Esophagus muscularis mucosa (tissue), 4 donors: ENCODE results near the gene DMAP1. TPM values are rescaled to one million over a fixed set of nuclear protein-coding genes. Genes with fewer than 3 reads are reported as not detected.

ENCODE experiments used
- DNase-seq: peaks from one replicate; pipeline ENCODE4 v3.0.0-alpha.2; 2017; ENCODE audit errors: extremely low spot score
- H3K27ac ChIP-seq, 4 donors: fragments of 200-600 bp; sonication (generic); replicated peaks in 1 of 4; 1 replicate in 3 of 4; 2 replicates in 1 of 4; pipeline ENCODE4 v1.5.1; 2016 to 2019; ENCODE audit warnings: mild to moderate bottlenecking in 1 of 4
- H3K27me3 ChIP-seq, 4 donors: fragments of 200-600 bp; sonication (generic); one replicate each; pipeline versions ENCODE4 v1.5.1 to v1.6.0; 2016 to 2019
- H3K36me3 ChIP-seq, 4 donors: fragments of 200-600 bp; sonication (generic); one replicate each; pipeline ENCODE4 v1.5.1; 2016 to 2019
- H3K4me1 ChIP-seq, 4 donors: fragments of 200-600 bp; sonication (generic); one replicate each; pipeline ENCODE4 v1.5.1; 2016 to 2019
- H3K4me3 ChIP-seq, 4 donors: fragments of 200-600 bp; sonication (generic); 1 replicate in 2 of 4; 2 replicates in 2 of 4; pipeline ENCODE4 v1.5.1; 2016 to 2019; ENCODE audit warnings: mild to moderate bottlenecking in 4 of 4, moderate library complexity in 1 of 4
- H3K9me3 ChIP-seq, 4 donors: fragments of 200-600 bp; sonication (generic); 1 replicate in 3 of 4; 2 replicates in 1 of 4; pipeline ENCODE4 v1.5.1; 2016 to 2019
- EP300 ChIP-seq: sonication (generic); formaldehyde crosslinking; IDR thresholded peaks from one replicate; pipeline ENCODE4 v1.6.1; 2017; ENCODE audit warnings: antibody characterized with exemption
- POLR2A ChIP-seq: fragments of 450-650 bp; IDR thresholded peaks from one replicate; pipeline ENCODE4 v1.6.1; 2017; ENCODE audit warnings: antibody characterized with exemption, moderate library complexity, mild to moderate bottlenecking, low read depth
- POLR2AphosphoS5 ChIP-seq, 2 donors: sonication (generic); formaldehyde crosslinking; IDR thresholded peaks; one replicate each; pipeline ENCODE4 v1.6.1; 2017; ENCODE audit warnings: antibody characterized with exemption in 2 of 2
- WGBS: methylation state at CpG from one replicate; pipeline ENCODE4 v1.1.5; 2018; 5-methylcytosine and 5-hydroxymethylcytosine counted together
- intact Hi-C: fragments of 100-400 bp; cut with DNase I; formaldehyde crosslinking; loops from one replicate; pipeline ENCODE4 v1.15.1; 2023
- total RNA-seq, 4 donors: library from RNA; depleted of rRNA; stranded (reverse); fragments of >200 nt; gene quantifications; one replicate each; pipeline versions ENCODE4 v1.1.0 to v1.2.1, GENCODE V29; 2016
- TF ChIP-seq, protein P1 (sequence below), 3 experiments: fragments of 200-600 bp in 2 of 3; fragments of 450-650 bp in 1 of 3; sonication (generic) in 2 of 3; IDR thresholded peaks; one replicate each; pipeline ENCODE4 v1.5.1; 2017 to 2019; ENCODE audit warnings: antibody characterized with exemption in 3 of 3, mild to moderate bottlenecking in 2 of 3, moderate library complexity in 1 of 3

DMAP1 gene
- total RNA-seq, 4 donors from 2014 or later: 24.0 to 34.6 (median 30.4) TPM

DNA sequence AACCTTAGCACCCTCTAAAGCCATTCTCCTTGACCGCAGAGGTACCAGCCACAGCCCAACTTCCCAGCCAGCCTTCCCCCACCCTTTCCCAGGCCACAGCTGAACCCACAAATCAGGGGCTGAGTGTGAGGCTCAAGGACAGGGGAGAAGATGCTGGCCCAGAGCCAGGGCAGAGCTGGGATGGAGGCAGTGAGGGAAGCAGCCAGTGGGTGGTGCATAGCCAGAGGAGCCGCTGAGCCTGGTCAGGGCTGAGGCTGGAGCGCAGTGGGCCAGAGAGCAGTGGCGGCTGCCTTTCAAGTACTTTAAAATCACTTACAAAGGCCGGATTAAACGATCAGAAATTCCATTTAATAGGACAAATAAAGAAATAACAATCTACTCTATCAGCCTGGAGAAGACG lies 36.3 kb downstream of the DMAP1 start:
- Histone ChIP-seq H3K27me3 (no peaks in the 10 kb centered on the region), H3K9me3 (no peaks in the 10 kb centered on the region), H3K4me3 (no peak overlapping the region), H3K27ac (no peak overlapping the region), H3K4me1 (peaks cover 0 to 6% (median 0%) of the 10 kb centered on the region in 4 donors), H3K36me3 (peaks cover 0 to 51% (median 14%) of the 10 kb centered on the region in 4 donors)
- WGBS: 86% methylated on average over 6 of the region's 7 CpGs
- TF ChIP-seq POLR2AphosphoS5 (IDR thresholded peaks at IDR 0.05) (no peak), EP300 (no peak), POLR2A (no peak)
- TF ChIP-seq, protein P1, sequence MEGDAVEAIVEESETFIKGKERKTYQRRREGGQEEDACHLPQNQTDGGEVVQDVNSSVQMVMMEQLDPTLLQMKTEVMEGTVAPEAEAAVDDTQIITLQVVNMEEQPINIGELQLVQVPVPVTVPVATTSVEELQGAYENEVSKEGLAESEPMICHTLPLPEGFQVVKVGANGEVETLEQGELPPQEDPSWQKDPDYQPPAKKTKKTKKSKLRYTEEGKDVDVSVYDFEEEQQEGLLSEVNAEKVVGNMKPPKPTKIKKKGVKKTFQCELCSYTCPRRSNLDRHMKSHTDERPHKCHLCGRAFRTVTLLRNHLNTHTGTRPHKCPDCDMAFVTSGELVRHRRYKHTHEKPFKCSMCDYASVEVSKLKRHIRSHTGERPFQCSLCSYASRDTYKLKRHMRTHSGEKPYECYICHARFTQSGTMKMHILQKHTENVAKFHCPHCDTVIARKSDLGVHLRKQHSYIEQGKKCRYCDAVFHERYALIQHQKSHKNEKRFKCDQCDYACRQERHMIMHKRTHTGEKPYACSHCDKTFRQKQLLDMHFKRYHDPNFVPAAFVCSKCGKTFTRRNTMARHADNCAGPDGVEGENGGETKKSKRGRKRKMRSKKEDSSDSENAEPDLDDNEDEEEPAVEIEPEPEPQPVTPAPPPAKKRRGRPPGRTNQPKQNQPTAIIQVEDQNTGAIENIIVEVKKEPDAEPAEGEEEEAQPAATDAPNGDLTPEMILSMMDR (IDR thresholded peaks at IDR 0.05): no peak
- DNase-seq: no peak
- intact Hi-C loops: no loop called here

GRCh38 chr1:44250068-44250781 lies 37.0 kb downstream of the DMAP1 start:
- Histone ChIP-seq H3K4me3 (no peak overlapping the region), H3K36me3 (peaks cover 0 to 45% (median 13%) of the 10 kb centered on the region in 4 donors), H3K4me1 (peaks cover 0 to 6% (median 0%) of the 10 kb centered on the region in 4 donors), H3K9me3 (no peaks in the 10 kb centered on the region), H3K27ac (no peak overlapping the region), H3K27me3 (no peaks in the 10 kb centered on the region)
- TF ChIP-seq POLR2A: no peak
- TF ChIP-seq, protein P1 (IDR thresholded peaks at IDR 0.05): no peak
- TF ChIP-seq POLR2AphosphoS5 (IDR thresholded peaks at IDR 0.05): no peak
- TF ChIP-seq EP300: no peak
- intact Hi-C loops: no loop called here
- no peak for DNase-seq
- 89% methylated on average over 33 of the region's 33 CpGs for WGBS

DNA sequence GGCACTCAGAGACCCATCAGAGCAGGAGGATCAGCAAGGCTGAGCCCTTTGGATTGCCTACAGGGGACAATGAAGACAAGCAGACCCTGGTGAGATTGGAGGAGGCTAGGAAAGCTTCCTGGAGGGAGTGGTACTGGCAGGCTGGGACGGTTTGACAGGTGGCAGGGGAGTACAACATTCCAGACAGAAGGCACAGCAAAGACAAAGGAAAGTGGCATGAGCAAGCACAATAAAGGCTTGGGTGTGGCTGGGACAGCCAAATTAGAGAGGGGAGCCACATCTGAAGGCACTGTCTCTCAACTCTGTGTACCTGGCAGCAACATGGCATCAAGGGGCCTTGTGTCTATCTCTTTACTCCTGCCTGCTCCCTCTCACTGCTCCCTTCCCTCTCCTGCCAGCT lies 38.2 kb downstream of the DMAP1 start:
- intact Hi-C loops: no loop called here
- TF ChIP-seq POLR2A: no peak
- no peak for TF ChIP-seq EP300
- TF ChIP-seq, protein P1 (IDR thresholded peaks at IDR 0.05): no peak
- TF ChIP-seq POLR2AphosphoS5 (IDR thresholded peaks at IDR 0.05): no peak
- Histone ChIP-seq H3K4me1 (peaks cover 0 to 6% (median 0%) of the 10 kb centered on the region in 4 donors), H3K4me3 (no peak overlapping the region), H3K36me3 (peaks cover 0 to 42% (median 10%) of the 10 kb centered on the region in 4 donors), H3K27ac (no peak overlapping the region), H3K9me3 (no peaks in the 10 kb centered on the region), H3K27me3 (no peaks in the 10 kb centered on the region)
- WGBS: 94% methylated on average over 1 of the region's 1 CpG
- no peak for DNase-seq

DNA sequence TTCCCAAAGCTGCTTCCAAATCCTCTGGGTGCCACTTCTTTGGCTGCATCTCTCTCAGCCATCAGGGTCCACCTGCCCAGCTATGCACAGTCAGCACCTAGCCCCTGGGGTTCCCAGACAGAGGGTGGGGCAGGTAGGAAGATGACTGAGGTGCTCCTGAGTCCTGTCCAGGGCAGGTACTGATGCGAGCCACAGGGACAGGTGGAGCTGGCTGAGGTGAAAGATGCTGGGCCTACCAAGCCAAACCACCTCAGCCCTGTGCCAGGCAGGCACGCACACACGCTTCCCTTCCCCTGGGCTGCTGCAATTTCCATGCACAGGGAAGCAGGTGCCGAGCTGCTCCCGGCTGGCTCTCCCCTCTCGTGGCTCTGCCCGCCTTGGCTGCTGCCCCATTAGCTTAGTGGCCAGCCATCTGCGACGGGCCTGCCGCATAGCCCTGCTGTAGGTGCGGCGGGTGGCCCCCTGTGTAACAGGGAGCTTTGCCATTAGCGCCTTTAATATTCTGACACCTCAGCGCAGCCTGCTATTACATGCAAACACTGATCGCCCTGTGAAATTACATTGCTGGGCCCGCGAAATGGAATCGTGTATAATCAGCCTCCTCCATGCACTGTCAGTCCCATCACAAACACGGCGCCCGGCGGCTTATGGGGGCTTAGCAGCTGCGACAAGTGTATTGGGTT lies 38.9 kb downstream of the DMAP1 start:
- intact Hi-C loops: no loop called here
- H3K36me3 ChIP-seq: peaks cover 0 to 41% (median 10%) of the 10 kb centered on the region in 4 donors
- 92% methylated on average over 15 of the region's 23 CpGs for WGBS

More for the DNA sequence above, 38.9 kb downstream of the DMAP1 start:
- H3K27me3 ChIP-seq: no peaks in the 10 kb centered on the region
- TF ChIP-seq EP300 (no peak), POLR2AphosphoS5 (IDR thresholded peaks at IDR 0.05) (no peak), POLR2A (no peak)
- TF ChIP-seq, protein P1 (IDR thresholded peaks at IDR 0.05): no peak
- H3K9me3 ChIP-seq: no peaks in the 10 kb centered on the region
- no peak overlapping the region for H3K27ac ChIP-seq
- peaks cover 0 to 6% (median 0%) of the 10 kb centered on the region in 4 donors for H3K4me1 ChIP-seq
- DNase-seq: no peak
- no peak overlapping the region for H3K4me3 ChIP-seq
